Transverse colon (tissue), 4 donors: ENCODE data around the gene SPNS3. TPM values are rescaled to one million over a fixed set of nuclear protein-coding genes. Genes with fewer than 3 reads are reported as not detected.

Experiments used
- DNase-seq: peaks from one replicate; pipeline ENCODE4 v3.0.0-alpha.2; 2019
- H3K27ac ChIP-seq, 4 donors: fragments of 200-600 bp; sonication (generic); 2 replicates each; pipeline ENCODE4 v1.5.1; 2016 to 2018; ENCODE audit warnings: inconsistent platforms in 4 of 4
- H3K27me3 ChIP-seq: fragments of 200-600 bp; sonication (generic); 2 replicates; pipeline ENCODE4 v1.5.1; 2017; ENCODE audit warnings: inconsistent platforms
- H3K36me3 ChIP-seq, 4 donors: fragments of 200-600 bp; sonication (generic); 2 replicates each; pipeline ENCODE4 v1.5.1; 2017 to 2019; ENCODE audit warnings: inconsistent platforms in 4 of 4
- H3K4me1 ChIP-seq, 4 donors: fragments of 200-600 bp; sonication (generic); 2 replicates each; pipeline ENCODE4 v1.5.1; 2017 to 2020; ENCODE audit warnings: inconsistent platforms in 4 of 4
- H3K4me3 ChIP-seq, 4 donors: fragments of 200-600 bp; sonication (generic); 1 replicate in 1 of 4; 2 replicates in 3 of 4; pipeline versions ENCODE4 v1.5.1 to v1.6.1; 2017 to 2019; ENCODE audit warnings: inconsistent platforms in 4 of 4
- H3K9me3 ChIP-seq, 2 donors: fragments of 200-600 bp; sonication (generic); 2 replicates each; pipeline ENCODE4 v1.5.1; 2017 to 2019; ENCODE audit warnings: inconsistent platforms in 2 of 2
- CTCF ChIP-seq, 5 experiments: fragments of 200-600 bp in 3 of 5; fragments of 450-650 bp in 2 of 5; sonication (generic) in 3 of 5; IDR thresholded peaks; 1 replicate in 2 of 5; 2 replicates in 3 of 5; pipeline ENCODE4 v1.5.1; 2016 to 2017; ENCODE audit warnings: antibody characterized with exemption in 5 of 5, inconsistent platforms in 3 of 5, mild to moderate bottlenecking in 2 of 5, moderate library complexity in 1 of 5
- EP300 ChIP-seq: sonication (generic); formaldehyde crosslinking; IDR thresholded peaks from one replicate; pipeline ENCODE4 v1.6.1; 2017; ENCODE audit warnings: antibody characterized with exemption, low read depth
- POLR2A ChIP-seq: fragments of 450-650 bp; IDR thresholded peaks from one replicate; pipeline ENCODE4 v1.6.1; 2016; ENCODE audit warnings: antibody characterized with exemption, mild to moderate bottlenecking, moderate library complexity
- POLR2AphosphoS5 ChIP-seq, 3 donors: sonication (generic); formaldehyde crosslinking; IDR thresholded peaks; one replicate each; pipeline ENCODE4 v1.6.1; 2016; ENCODE audit warnings: antibody characterized with exemption in 3 of 3
- WGBS, 2 donors: methylation state at CpG; one replicate each; pipeline ENCODE4 v1.1.5; 2018; ENCODE audit warnings: low coverage in 1 of 2; 5-methylcytosine and 5-hydroxymethylcytosine counted together
- in situ Hi-C, 4 donors: fragments of 200-750 bp; cut with MboI; loops; one replicate each; pipeline versions ENCODE4 v1.15.0 to v1.15.1; 2017; ENCODE audit warnings: low sequenced_read_pairs in 3 of 4, low pct_ligation_motif_present in 1 of 4, low pct_unique_long_range_greater_than_20kb in 1 of 4
- intact Hi-C: fragments of 100-400 bp; cut with DNase I; formaldehyde crosslinking; loops from one replicate; pipeline ENCODE4 v1.15.1; 2023; ENCODE audit warnings: low total_unique reads
- total RNA-seq, 4 donors: library from RNA; depleted of rRNA; stranded (reverse); fragments of >200 nt; gene quantifications; one replicate each; pipeline ENCODE4 v1.1.0, GENCODE V29; 2016

Gene SPNS3
- total RNA-seq, 4 donors from 2014 or later, result not detected

- intact Hi-C loops, result no loop called here
- WGBS, 2 donors, result 71% methylated on average over 5 of the region's 5 CpGs; no CpG with 5 or more reads in 1 of the 2 donors
Observed at GRCh38 chr17:4504188-4504587, 70.4 kb downstream of the SPNS3 start.

GRCh38 chr17:4505187-4505586 lies 71.4 kb downstream of the SPNS3 start:
- no peaks in the 10 kb centered on the region for H3K36me3 ChIP-seq
- no peak for DNase-seq
- peaks cover under 1 to 3% (median 2%) of the 10 kb centered on the region in 4 donors for H3K4me1 ChIP-seq
- no peak overlapping the region for H3K27ac ChIP-seq
- no peaks in the 10 kb centered on the region for H3K9me3 ChIP-seq
- intact Hi-C loops, result no loop called here
- peaks cover 36% of the 10 kb centered on the region for H3K27me3 ChIP-seq
- WGBS, 2 donors, result 99% methylated on average over 5 of the region's 5 CpGs; no CpG with 5 or more reads in 1 of the 2 donors
- in situ Hi-C loops, result no loop called here
- TF ChIP-seq EP300, result no peak
- TF ChIP-seq POLR2AphosphoS5 (IDR thresholded peaks at IDR 0.05), result no peak
- TF ChIP-seq POLR2A, result no peak
- no peak for TF ChIP-seq CTCF (IDR thresholded peaks at IDR 0.05)
- no peak overlapping the region for H3K4me3 ChIP-seq

More at GRCh38 chr17:4504188-4504587, 70.4 kb downstream of the SPNS3 start:
- H3K4me3 ChIP-seq, result no peak overlapping the region
- in situ Hi-C loops, result no loop called here
- DNase-seq, result no peak
- H3K36me3 ChIP-seq, result no peaks in the 10 kb centered on the region
- TF ChIP-seq CTCF (IDR thresholded peaks at IDR 0.05) (no peak), EP300 (no peak), POLR2A (no peak), POLR2AphosphoS5 (IDR thresholded peaks at IDR 0.05) (no peak)
- H3K27me3 ChIP-seq, result peaks cover 46% of the 10 kb centered on the region
- H3K9me3 ChIP-seq, result no peaks in the 10 kb centered on the region
- H3K27ac ChIP-seq, result no peak overlapping the region
- H3K4me1 ChIP-seq, result peaks cover 11 to 13% (median 11%) of the 10 kb centered on the region in 4 donors

- no peaks in the 10 kb centered on the region for H3K36me3 ChIP-seq
- H3K9me3 ChIP-seq, result no peaks in the 10 kb centered on the region
- intact Hi-C loops, result no loop called here
- H3K27me3 ChIP-seq, result peaks cover 25% of the 10 kb centered on the region
- H3K4me3 ChIP-seq, result no peak overlapping the region
- DNase-seq, result no peak
- no peak overlapping the region for H3K27ac ChIP-seq
- TF ChIP-seq EP300 (no peak), CTCF (IDR thresholded peaks at IDR 0.05) (no peak), POLR2AphosphoS5 (IDR thresholded peaks at IDR 0.05) (no peak), POLR2A (no peak)
- in situ Hi-C loops, result no loop called here
- WGBS, 2 donors, result 59% methylated on average over 13 of the region's 13 CpGs; no CpG with 5 or more reads in 1 of the 2 donors
- no peaks in the 10 kb centered on the region for H3K4me1 ChIP-seq
Observed at GRCh38 chr17:4506175-4506813, 72.6 kb downstream of the SPNS3 start.

- no peak for DNase-seq
- H3K4me3 ChIP-seq, result no peak overlapping the region
- intact Hi-C loops (no loop called here), in situ Hi-C loops (no loop called here)
- H3K36me3 ChIP-seq, result no peaks in the 10 kb centered on the region
- 90% methylated on average over 5 of the region's 8 CpGs; no CpG with 5 or more reads in 1 of the 2 donors for WGBS, 2 donors
- no peaks in the 10 kb centered on the region for H3K9me3 ChIP-seq
- H3K27me3 ChIP-seq, result peaks cover 19% of the 10 kb centered on the region
- H3K4me1 ChIP-seq, result no peaks in the 10 kb centered on the region
- TF ChIP-seq CTCF (IDR thresholded peaks at IDR 0.05) (no peak), POLR2AphosphoS5 (IDR thresholded peaks at IDR 0.05) (no peak), POLR2A (no peak), EP300 (no peak)
- no peak overlapping the region for H3K27ac ChIP-seq
Observed at GRCh38 chr17:4506892-4507291, 73.2 kb downstream of the SPNS3 start.
